Stimulated activated memory B cell treated with anti-CD40 and anti-IgM and Interleukin-4, amounts not matched to agents 10 μg/mL and 1 μg/mL and 100 μg/mL, for 72 hours (primary cell): Measurements from ENCODE around the gene PNMA5.
A peak's percentile ranks its signal among the peaks of the same experiment; 100 is the strongest.
"Not testable (repeated sequence)": the region's sequence is repeated elsewhere in the genome, so short reads cannot be mapped to it uniquely, and the experiment has no call there.

Experiments
- ATAC-seq: fragments of 150-1000 bp; cut with Tn5 transposase; 2 replicates; pipeline ENCODE4 v1.10.0; 2021
- H3K27ac Mint-ChIP-seq: one replicate; pipeline ENCODE4 v1.8.0; 2022; ENCODE audit warnings: mild to moderate bottlenecking, mixed read lengths
- H3K27me3 Mint-ChIP-seq: one replicate; pipeline ENCODE4 v1.8.0; 2022; ENCODE audit warnings: mixed read lengths
- H3K36me3 Mint-ChIP-seq: one replicate; pipeline ENCODE4 v1.8.0; 2022; ENCODE audit warnings: mixed read lengths
- H3K4me1 Mint-ChIP-seq: one replicate; pipeline ENCODE4 v1.8.0; 2022; ENCODE audit warnings: mixed read lengths
- H3K4me3 Mint-ChIP-seq: one replicate; pipeline ENCODE4 v1.8.0; 2022; ENCODE audit warnings: mild to moderate bottlenecking, moderate library complexity, mixed read lengths
- H3K9me3 Mint-ChIP-seq: one replicate; pipeline ENCODE4 v1.8.0; 2022; ENCODE audit warnings: mixed read lengths

PNMA5 gene

GRCh38 chrX:152993933-152994332 lies at the start of gene PNMA5:
TSS of gene PNMA5 (minus strand) at chrX:152994116. CDS start at chrX:152991598, 2,518 bp downstream.
- H3K27me3 Mint-ChIP-seq, result no peaks in the 10 kb centered on the region
- no peak within 1 kb of the TSS for H3K27ac Mint-ChIP-seq
- no peaks in the 10 kb centered on the region for H3K36me3 Mint-ChIP-seq
- H3K4me3 Mint-ChIP-seq, result no peak within 1 kb of the TSS
- H3K9me3 Mint-ChIP-seq, result no peaks in the 10 kb centered on the region
- no peak for ATAC-seq
- H3K4me1 Mint-ChIP-seq, result peaks cover 14% of the 10 kb centered on the region

- ATAC-seq, result peak; percentile 80
- Mint-ChIP-seq H3K27ac (peak overlapping the region; percentile 90), H3K9me3 (no peaks in the 10 kb centered on the region), H3K4me3 (peak overlapping the region; percentile 84), H3K4me1 (no peaks in the 10 kb centered on the region), H3K27me3 (no peaks in the 10 kb centered on the region), H3K36me3 (no peaks in the 10 kb centered on the region)
These were observed 38.6 kb upstream of the PNMA5 start for GRCh38 chrX:153032397-153033118.

GRCh38 chrX:153030801-153031200 lies 36.9 kb upstream of the PNMA5 start:
- Mint-ChIP-seq H3K9me3 (no peaks in the 10 kb centered on the region), H3K36me3 (no peaks in the 10 kb centered on the region), H3K27ac (no peak overlapping the region), H3K4me3 (no peak overlapping the region), H3K27me3 (no peaks in the 10 kb centered on the region), H3K4me1 (no peaks in the 10 kb centered on the region)
- no peak for ATAC-seq

GRCh38 chrX:153029875-153030274 lies 36.0 kb upstream of the PNMA5 start:
- H3K27me3 Mint-ChIP-seq, result no peaks in the 10 kb centered on the region
- no peaks in the 10 kb centered on the region for H3K36me3 Mint-ChIP-seq
- H3K27ac Mint-ChIP-seq, result no peak overlapping the region
- ATAC-seq, result no peak
- no peaks in the 10 kb centered on the region for H3K4me1 Mint-ChIP-seq
- H3K9me3 Mint-ChIP-seq, result no peaks in the 10 kb centered on the region
- no peak overlapping the region for H3K4me3 Mint-ChIP-seq

GRCh38 chrX:153029162-153029561 lies 35.2 kb upstream of the PNMA5 start:
- no peak overlapping the region for H3K4me3 Mint-ChIP-seq
- H3K36me3 Mint-ChIP-seq, result no peaks in the 10 kb centered on the region
- no peak for ATAC-seq
- H3K9me3 Mint-ChIP-seq, result no peaks in the 10 kb centered on the region
- H3K27me3 Mint-ChIP-seq, result no peaks in the 10 kb centered on the region
- no peaks in the 10 kb centered on the region for H3K4me1 Mint-ChIP-seq
- H3K27ac Mint-ChIP-seq, result no peak overlapping the region

GRCh38 chrX:153028487-153028886 lies 34.6 kb upstream of the PNMA5 start:
- H3K36me3 Mint-ChIP-seq, H3K27me3 Mint-ChIP-seq, ATAC-seq, H3K4me1 Mint-ChIP-seq, H3K9me3 Mint-ChIP-seq, H3K4me3 Mint-ChIP-seq, H3K27ac Mint-ChIP-seq: not testable (repeated sequence)

- not testable (repeated sequence) for H3K27ac Mint-ChIP-seq, H3K9me3 Mint-ChIP-seq, H3K4me1 Mint-ChIP-seq, ATAC-seq, H3K4me3 Mint-ChIP-seq, H3K27me3 Mint-ChIP-seq, H3K36me3 Mint-ChIP-seq
These were observed 32.6 kb upstream of the PNMA5 start for GRCh38 chrX:153026501-153026900.

- Mint-ChIP-seq H3K4me1 (no peaks in the 10 kb centered on the region), H3K36me3 (no peaks in the 10 kb centered on the region), H3K27me3 (no peaks in the 10 kb centered on the region), H3K9me3 (no peaks in the 10 kb centered on the region), H3K27ac (no peak overlapping the region), H3K4me3 (no peak overlapping the region)
- ATAC-seq, result no peak
These were observed 25.2 kb upstream of the PNMA5 start for GRCh38 chrX:153019166-153019565.

GRCh38 chrX:153017174-153017573 lies 23.3 kb upstream of the PNMA5 start:
- not testable (repeated sequence) for H3K4me3 Mint-ChIP-seq, H3K27ac Mint-ChIP-seq, ATAC-seq, H3K9me3 Mint-ChIP-seq, H3K36me3 Mint-ChIP-seq, H3K27me3 Mint-ChIP-seq, H3K4me1 Mint-ChIP-seq

GRCh38 chrX:153004780-153005179 lies 10.9 kb upstream of the PNMA5 start:
- H3K9me3 Mint-ChIP-seq, result peaks cover 3% of the 10 kb centered on the region
- ATAC-seq, result no peak
- H3K36me3 Mint-ChIP-seq, result no peaks in the 10 kb centered on the region
- H3K27ac Mint-ChIP-seq, result no peak overlapping the region
- peaks cover 10% of the 10 kb centered on the region for H3K27me3 Mint-ChIP-seq
- H3K4me3 Mint-ChIP-seq, result no peak overlapping the region
- no peaks in the 10 kb centered on the region for H3K4me1 Mint-ChIP-seq

GRCh38 chrX:153003981-153004380 lies 10.1 kb upstream of the PNMA5 start:
- Mint-ChIP-seq H3K27me3 (peaks cover 10% of the 10 kb centered on the region), H3K27ac (no peak overlapping the region), H3K9me3 (peaks cover 3% of the 10 kb centered on the region), H3K36me3 (no peaks in the 10 kb centered on the region), H3K4me3 (no peak overlapping the region), H3K4me1 (no peaks in the 10 kb centered on the region)
- ATAC-seq, result no peak

- not testable (repeated sequence) for H3K27ac Mint-ChIP-seq, H3K9me3 Mint-ChIP-seq, H3K36me3 Mint-ChIP-seq, ATAC-seq, H3K27me3 Mint-ChIP-seq, H3K4me1 Mint-ChIP-seq, H3K4me3 Mint-ChIP-seq
These were observed 8.3 kb upstream of the PNMA5 start for GRCh38 chrX:153002182-153002581.

- peak overlapping the region; percentile 30 for H3K27ac Mint-ChIP-seq
- no peaks in the 10 kb centered on the region for H3K27me3 Mint-ChIP-seq
- no peaks in the 10 kb centered on the region for H3K4me1 Mint-ChIP-seq
- no peaks in the 10 kb centered on the region for H3K36me3 Mint-ChIP-seq
- H3K4me3 Mint-ChIP-seq, result no peak overlapping the region
- no peak for ATAC-seq
- peaks cover 3% of the 10 kb centered on the region for H3K9me3 Mint-ChIP-seq
These were observed 3.4 kb upstream of the PNMA5 start for GRCh38 chrX:152997337-152997736.

GRCh38 chrX:152992115-152992514 lies 1.8 kb downstream of the PNMA5 start:
- H3K4me3 Mint-ChIP-seq, result no peak overlapping the region
- H3K36me3 Mint-ChIP-seq, result no peaks in the 10 kb centered on the region
- H3K27me3 Mint-ChIP-seq, result no peaks in the 10 kb centered on the region
- H3K27ac Mint-ChIP-seq, result no peak overlapping the region
- H3K9me3 Mint-ChIP-seq, result no peaks in the 10 kb centered on the region
- H3K4me1 Mint-ChIP-seq, result peaks cover 23% of the 10 kb centered on the region
- ATAC-seq, result no peak

- no peak overlapping the region for H3K4me3 Mint-ChIP-seq
- peak overlapping the region; percentile 92 for H3K27ac Mint-ChIP-seq
- ATAC-seq, result no peak
- no peaks in the 10 kb centered on the region for H3K9me3 Mint-ChIP-seq
- no peaks in the 10 kb centered on the region for H3K27me3 Mint-ChIP-seq
- peaks cover 23% of the 10 kb centered on the region for H3K4me1 Mint-ChIP-seq
- H3K36me3 Mint-ChIP-seq, result no peaks in the 10 kb centered on the region
These were observed 2.8 kb downstream of the PNMA5 start for GRCh38 chrX:152991123-152991522.

GRCh38 chrX:152989292-152989658 lies 4.6 kb downstream of the PNMA5 start:
- Mint-ChIP-seq H3K27ac (peak overlapping the region; percentile 92), H3K9me3 (no peaks in the 10 kb centered on the region), H3K4me1 (peaks cover 23% of the 10 kb centered on the region), H3K27me3 (no peaks in the 10 kb centered on the region), H3K4me3 (peak overlapping the region; percentile 70), H3K36me3 (no peaks in the 10 kb centered on the region)
- ATAC-seq, result peak; percentile 77
